Endothelial cell of coronary artery (primary cell): Measurements from ENCODE around the gene C2orf80. TPM values are rescaled to one million over a fixed set of nuclear protein-coding genes. Genes with fewer than 3 reads are reported as not detected.

Experiments used
- total RNA-seq: library from RNA; depleted of rRNA; stranded (reverse); fragments of >200 nt; gene quantifications from 2 replicates; pipeline ENCODE4 v1.2.3, GENCODE V29; 2014

C2orf80 gene
- total RNA-seq: not detected in 2 replicates

GRCh38 chr2:208189810-208190503 lies at the start of gene C2orf80:
TSS of gene C2orf80 (minus strand) at chr2:208190030. CDS start at chr2:208186986, 3,044 bp downstream.

GRCh38 chr2:208163489-208163888 lies 26.3 kb downstream of the C2orf80 start, which contains the start of gene CRYGA:
TSS of gene CRYGA (minus strand) at chr2:208163589. CDS start at chr2:208163556, 33 bp downstream.

GRCh38 chr2:208146006-208146405 lies 43.8 kb downstream of the C2orf80 start, which contains the start of gene CRYGB:
TSS of gene CRYGB (minus strand) at chr2:208146158. CDS start at chr2:208146120, 38 bp downstream.

DNA sequence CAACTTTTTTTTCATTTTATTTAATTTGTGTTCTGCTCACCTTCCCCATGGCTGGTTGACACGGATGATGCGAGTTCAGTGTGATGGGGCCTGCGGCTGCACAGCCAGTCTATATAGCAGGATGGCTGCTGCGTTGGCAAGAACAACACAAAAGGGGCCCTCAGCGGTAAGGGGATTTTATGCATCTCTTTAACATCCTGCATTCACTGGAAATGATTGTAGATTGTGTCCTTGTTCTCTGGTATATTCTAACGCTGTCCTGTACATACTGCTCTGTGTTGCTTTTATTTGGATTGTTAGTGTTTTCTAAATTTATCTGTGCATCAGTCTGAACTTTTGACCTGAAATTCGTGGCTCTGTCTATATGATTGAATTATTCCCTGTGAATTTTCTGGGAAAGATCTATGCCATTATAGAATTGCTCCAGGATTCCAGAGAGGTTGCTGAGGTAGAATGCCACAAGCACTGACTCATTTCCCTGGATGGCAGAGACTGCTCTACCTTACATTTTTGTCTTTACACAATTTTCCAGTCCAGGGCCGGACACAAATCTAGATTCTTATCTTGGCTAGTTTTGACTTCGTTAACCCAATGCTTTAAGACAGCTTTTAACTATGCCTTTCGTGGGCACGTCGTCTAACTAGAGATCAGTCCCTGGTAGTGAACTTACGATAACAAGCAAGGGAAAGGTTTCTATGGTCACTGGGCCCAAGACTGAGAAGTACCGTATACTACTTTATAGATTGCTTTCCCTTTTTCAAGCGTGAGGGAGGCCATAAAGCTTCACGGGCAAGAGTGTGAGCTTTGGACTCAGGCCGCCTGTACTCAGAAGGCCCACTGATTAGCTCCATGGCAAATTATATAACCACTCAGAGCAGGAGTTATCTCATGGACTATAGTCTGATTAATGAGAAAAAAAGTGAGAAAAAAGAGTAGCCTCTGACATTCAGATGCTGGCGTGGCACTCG lies 59.8 kb downstream of the C2orf80 start, which contains the start of gene CRYGC:
Gene CRYGC (minus strand): TSS at position 85 of the 968 bp plus-strand sequence. CDS start 36 bp downstream, at position 49.

GRCh38 chr2:208124013-208124715 lies 65.7 kb downstream of the C2orf80 start, which contains the start of gene CRYGD:
TSS of gene CRYGD (minus strand) at chr2:208124524. CDS start at chr2:208124473, 51 bp downstream.

Other genes with a start within 250 kb of the C2orf80 start
- 7.2 and 12.0 TPM in 2 replicates for gene PLEKHM3, start 164.5 kb downstream of the C2orf80 start, total RNA-seq
- gene CRYGD, start 65.5 kb downstream of the C2orf80 start, total RNA-seq: not detected in 2 replicates
- gene CRYGC, start 60.2 kb downstream of the C2orf80 start, total RNA-seq: not detected in 2 replicates
- not detected in 2 replicates for gene CRYGB, start 43.9 kb downstream of the C2orf80 start, total RNA-seq
- not detected in 2 replicates for gene CRYGA, start 26.4 kb downstream of the C2orf80 start, total RNA-seq
- 68.9 and 83.4 TPM in 2 replicates for gene IDH1, start 65.0 kb upstream of the C2orf80 start, total RNA-seq
- gene PIKFYVE, start 76.2 kb upstream of the C2orf80 start, total RNA-seq: 21.1 and 26.3 TPM in 2 replicates
- not detected in 2 replicates for gene PTH2R, start 216.8 kb upstream of the C2orf80 start, total RNA-seq